GM12892 (cell line): ENCODE results near the gene TAOK3.

Source experiments
- DNase-seq: peaks from one replicate; pipeline ENCODE4 v3.0.0; 2011; ENCODE audit not compliant: insufficient read length
- FAIRE-seq: peaks from 2 replicates; lab custom pipeline; 2011; peaks lifted over from hg19 to GRCh38; lab: Jason Lieb, UNC
- POLR2A ChIP-seq: IDR thresholded peaks from 2 replicates; pipeline ENCODE4 v1.6.1; 2011; ENCODE audit warnings: low read depth, low read length, control low read depth
- POLR2AphosphoS5 ChIP-seq: IDR thresholded peaks from 2 replicates; pipeline ENCODE4 v1.6.1; 2011; ENCODE audit warnings: low read depth, low read length, control low read depth
- TAF1 ChIP-seq: IDR thresholded peaks from 2 replicates; pipeline ENCODE4 v1.6.1; 2011; ENCODE audit warnings: low read depth, mild to moderate bottlenecking, control low read depth, low read length, borderline replicate concordance

The TAOK3 gene

GRCh38 chr12:118353721-118354120 lies 19.0 kb downstream of the TAOK3 start:
- DNase-seq (no peak), FAIRE-seq (no peak)
- TF ChIP-seq TAF1 (no peak), POLR2AphosphoS5 (no peak), POLR2A (no peak)

DNA sequence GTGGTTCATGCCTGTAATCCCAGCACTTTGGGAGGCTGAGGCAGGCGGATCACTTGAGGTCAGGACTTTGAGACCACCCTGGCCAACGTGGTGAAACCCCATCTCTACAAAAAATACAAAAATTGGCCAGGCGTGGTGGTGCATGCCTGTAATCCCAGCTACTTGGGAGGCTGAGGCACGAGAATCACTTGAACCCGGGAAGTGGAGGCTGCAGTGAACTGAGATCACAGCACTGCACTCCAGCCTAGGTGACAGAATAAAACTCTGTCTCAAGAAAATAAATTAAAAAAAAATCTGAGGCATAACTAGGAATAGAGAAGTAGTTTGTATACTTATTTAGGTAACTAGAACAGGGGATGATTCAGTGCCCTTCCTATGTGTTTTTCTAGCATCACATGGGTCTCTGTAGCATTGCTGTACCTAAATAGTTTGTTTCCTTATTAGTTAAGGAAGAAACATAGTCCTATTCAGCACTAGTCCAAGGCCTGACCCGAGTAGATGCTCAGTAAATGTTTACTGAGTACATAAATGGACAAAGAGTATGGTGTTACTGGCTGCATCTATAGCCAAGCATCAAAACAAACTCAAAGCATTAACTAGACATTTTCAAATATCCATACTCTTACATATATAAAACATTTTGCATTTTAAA lies 21.7 kb downstream of the TAOK3 start:
- FAIRE-seq (no peak), DNase-seq (no peak)
- TF ChIP-seq TAF1 (no peak), POLR2A (no peak), POLR2AphosphoS5 (no peak)

- DNase-seq, result no peak
- FAIRE-seq, result no peak
- no peak for TF ChIP-seq POLR2A
- TF ChIP-seq TAF1, result no peak
- TF ChIP-seq POLR2AphosphoS5, result no peak
These were observed 24.8 kb downstream of the TAOK3 start for GRCh38 chr12:118347916-118348315.

DNA sequence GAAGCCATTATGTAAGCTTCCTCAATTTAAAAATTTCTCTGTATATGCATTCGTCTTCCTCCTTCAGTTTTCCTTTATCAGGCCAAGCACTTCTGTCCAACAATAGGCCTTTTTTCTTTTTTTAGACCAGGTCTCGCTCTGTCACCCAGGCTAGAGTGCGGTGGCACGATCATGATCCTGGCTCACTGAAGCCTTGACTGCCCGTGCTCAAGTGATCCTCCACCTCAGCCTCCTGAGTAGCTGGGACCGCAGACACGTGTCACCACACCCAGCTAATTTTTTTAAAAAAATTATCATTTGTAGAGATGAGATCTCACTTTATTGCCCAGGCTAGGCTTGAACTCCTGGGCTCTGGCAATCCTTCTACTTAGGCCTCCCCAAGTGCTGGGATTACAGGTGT lies 25.8 kb downstream of the TAOK3 start:
- FAIRE-seq (no peak), DNase-seq (no peak)
- TF ChIP-seq POLR2A (no peak), TAF1 (no peak), POLR2AphosphoS5 (no peak)

- DNase-seq, result no peak
- peak; percentile 64 for FAIRE-seq
- no peak for TF ChIP-seq TAF1
- TF ChIP-seq POLR2A, result no peak
- no peak for TF ChIP-seq POLR2AphosphoS5
These were observed 27.4 kb downstream of the TAOK3 start for GRCh38 chr12:118345355-118345754.

DNA sequence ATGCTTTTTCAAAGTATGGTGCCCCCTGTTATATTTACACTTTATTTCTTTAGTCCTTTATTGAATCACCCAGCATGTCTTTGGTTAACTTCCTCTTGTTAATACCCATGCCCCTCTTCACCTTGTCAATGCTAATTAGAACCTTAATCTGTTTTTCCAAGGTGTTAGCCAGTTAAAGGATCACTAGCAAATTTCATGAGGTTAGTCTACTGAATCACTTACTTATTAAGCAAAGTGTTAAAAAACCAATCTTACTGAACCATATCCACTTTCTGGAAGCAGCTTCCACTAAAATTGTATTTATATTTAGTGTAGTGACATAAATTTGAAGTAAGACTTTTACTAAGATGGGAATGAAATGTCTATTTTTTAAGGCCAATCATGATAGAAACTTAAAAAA lies 27.9 kb downstream of the TAOK3 start:
- DNase-seq (no peak), FAIRE-seq (no peak)
- TF ChIP-seq POLR2AphosphoS5 (no peak), TAF1 (no peak), POLR2A (no peak)

GRCh38 chr12:118342090-118342489 lies 30.6 kb downstream of the TAOK3 start:
- DNase-seq (no peak), FAIRE-seq (no peak)
- no peak for TF ChIP-seq POLR2A
- TF ChIP-seq TAF1, result no peak
- TF ChIP-seq POLR2AphosphoS5, result no peak

DNA sequence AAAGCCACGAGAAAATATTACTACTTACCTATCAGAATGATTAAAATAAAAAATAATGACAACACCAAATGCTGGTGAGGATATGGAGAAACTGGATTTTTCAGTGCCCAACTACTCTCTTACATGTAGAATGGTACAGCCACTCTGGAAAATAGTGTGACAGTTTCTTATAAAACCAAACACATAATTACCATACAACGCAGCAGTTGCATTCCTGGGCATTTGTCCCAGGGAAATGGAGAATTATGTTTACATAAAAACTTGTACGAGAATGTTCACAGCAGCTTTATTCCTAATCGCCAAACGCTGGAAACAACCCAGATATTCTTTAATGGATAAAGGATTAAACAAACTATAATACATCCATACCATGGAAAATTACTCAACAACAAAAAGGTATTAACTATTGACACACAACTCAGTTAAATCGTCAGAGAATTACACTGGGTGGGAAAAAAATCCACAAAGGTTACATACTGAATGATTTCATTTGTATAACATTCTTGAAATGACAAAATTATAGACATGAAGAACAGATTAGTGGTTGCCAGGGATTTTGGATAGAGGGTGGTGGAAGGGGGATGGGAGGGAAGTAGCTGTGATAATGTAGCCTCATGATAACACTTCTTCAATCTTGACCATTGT lies 35.4 kb downstream of the TAOK3 start:
- no peak for TF ChIP-seq POLR2A
- TF ChIP-seq TAF1, result no peak
- no peak for TF ChIP-seq POLR2AphosphoS5
- DNase-seq, result no peak
- no peak for FAIRE-seq

GRCh38 chr12:118336123-118336522 lies 36.6 kb downstream of the TAOK3 start:
- DNase-seq (no peak), FAIRE-seq (no peak)
- TF ChIP-seq POLR2AphosphoS5, result no peak
- TF ChIP-seq POLR2A, result no peak
- TF ChIP-seq TAF1, result no peak

- no peak for FAIRE-seq
- no peak for TF ChIP-seq TAF1
- TF ChIP-seq POLR2A, result no peak
- TF ChIP-seq POLR2AphosphoS5, result no peak
- DNase-seq, result no peak
These were observed 37.7 kb downstream of the TAOK3 start for GRCh38 chr12:118334939-118335567.

- no peak for FAIRE-seq
- no peak for DNase-seq
- TF ChIP-seq POLR2AphosphoS5 (no peak), POLR2A (no peak), TAF1 (no peak)
These were observed 38.5 kb downstream of the TAOK3 start for GRCh38 chr12:118334241-118334640.

DNA sequence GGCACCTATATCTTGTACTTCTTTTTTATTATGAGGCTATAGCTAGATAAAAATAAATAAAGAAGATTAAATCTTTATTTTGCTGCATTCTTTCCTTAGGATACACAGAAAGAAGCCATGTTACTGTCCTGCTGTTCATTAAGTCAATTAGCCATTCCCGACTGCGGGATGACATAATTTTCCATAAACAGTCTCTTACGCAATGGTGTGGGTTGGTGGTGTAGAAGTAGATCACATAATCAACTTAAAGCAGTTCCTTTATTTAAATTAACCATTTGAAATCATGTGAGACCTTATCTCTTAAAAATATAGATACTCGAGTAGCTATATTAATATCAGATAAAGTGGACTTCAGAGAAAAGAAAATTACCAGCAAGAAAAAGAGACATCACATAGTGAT lies 40.2 kb downstream of the TAOK3 start:
- no peak for DNase-seq

More for the DNA sequence above, 40.2 kb downstream of the TAOK3 start:
- no peak for TF ChIP-seq TAF1
- no peak for TF ChIP-seq POLR2AphosphoS5
- TF ChIP-seq POLR2A, result no peak
- no peak for FAIRE-seq
